ENCODE measurements around the gene MTF1.

Gene MTF1

DNA sequence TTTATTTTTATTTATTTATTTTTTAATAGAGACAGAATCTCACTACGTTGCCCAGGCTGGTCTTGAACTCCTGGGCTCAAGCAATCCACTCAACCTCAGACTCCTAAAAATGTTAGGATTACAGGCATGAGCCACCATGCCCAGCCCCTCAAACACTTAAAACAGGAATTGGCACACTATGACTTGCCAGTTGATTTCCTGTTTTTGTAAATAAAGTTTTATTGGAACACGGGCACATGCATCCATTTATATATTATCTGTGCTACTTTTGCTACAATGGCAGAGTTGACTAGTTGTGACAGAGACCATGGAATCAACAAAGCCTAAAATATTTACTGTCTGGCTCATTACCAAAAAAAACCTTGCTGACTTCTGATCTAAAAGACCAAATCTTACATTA, 35.4 kb downstream of the MTF1 start:
- ChIA-PET POLR2A (no interaction called here), CTCF (no interaction called here)
- Histone ChIP-seq H3K4me3 (ENCODE audit: low read depth, low read length) (no peak overlapping the region), H3K36me3 (ENCODE audit: control insufficient read depth in 2 of 2, insufficient read depth in 1 of 2, low read length in 2 of 2) (peaks cover 25 to 84% of the 10 kb centered on the region in 2 experiments), H3K9me3 (ENCODE audit: control insufficient read depth, insufficient read depth, low read depth, low read length) (no peaks in the 10 kb centered on the region), H3K4me1 (ENCODE audit: control insufficient read depth, insufficient read depth, low read length) (no peaks in the 10 kb centered on the region), H3K27ac (ENCODE audit: extremely low read depth, low read depth, low read length) (no peak overlapping the region)
- no peak for TF ChIP-seq ZNF654 (tag by site-specific recombination; IDR thresholded peaks at IDR 0.05; ENCODE audit: low read depth)
- no peak for TF ChIP-seq ZNF529 (tag by site-specific recombination; IDR thresholded peaks at IDR 0.05; ENCODE audit: insufficient replicate concordance)
- no peak for TF ChIP-seq ZSCAN16 (tag by site-specific recombination; IDR thresholded peaks at IDR 0.05)
- TF ChIP-seq, protein P1, sequence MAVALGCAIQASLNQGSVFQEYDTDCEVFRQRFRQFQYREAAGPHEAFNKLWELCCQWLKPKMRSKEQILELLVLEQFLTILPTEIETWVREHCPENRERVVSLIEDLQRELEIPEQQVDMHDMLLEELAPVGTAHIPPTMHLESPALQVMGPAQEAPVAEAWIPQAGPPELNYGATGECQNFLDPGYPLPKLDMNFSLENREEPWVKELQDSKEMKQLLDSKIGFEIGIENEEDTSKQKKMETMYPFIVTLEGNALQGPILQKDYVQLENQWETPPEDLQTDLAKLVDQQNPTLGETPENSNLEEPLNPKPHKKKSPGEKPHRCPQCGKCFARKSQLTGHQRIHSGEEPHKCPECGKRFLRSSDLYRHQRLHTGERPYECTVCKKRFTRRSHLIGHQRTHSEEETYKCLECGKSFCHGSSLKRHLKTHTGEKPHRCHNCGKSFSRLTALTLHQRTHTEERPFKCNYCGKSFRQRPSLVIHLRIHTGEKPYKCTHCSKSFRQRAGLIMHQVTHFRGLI (tag by site-specific recombination; IDR thresholded peaks at IDR 0.05) = no peak
- no peak for TF ChIP-seq MYNN (tag by site-specific recombination; IDR thresholded peaks at IDR 0.05; ENCODE audit: borderline replicate concordance)
- no peak for TF ChIP-seq ZXDB (tag by site-specific recombination; IDR thresholded peaks at IDR 0.05)
- no peak for TF ChIP-seq ZBTB20 (tag by site-specific recombination; IDR thresholded peaks at IDR 0.05)
- TF ChIP-seq ZNF19 (tag by site-specific recombination; IDR thresholded peaks at IDR 0.05; ENCODE audit: low read depth) = no peak
- TF ChIP-seq ZNF239 (tag by site-specific recombination; IDR thresholded peaks at IDR 0.05) = no peak
- TF ChIP-seq ZNF48 (tag by site-specific recombination; IDR thresholded peaks at IDR 0.05) = no peak
- TF ChIP-seq ZNF707 (tag by site-specific recombination; IDR thresholded peaks at IDR 0.05) = no peak

DNA sequence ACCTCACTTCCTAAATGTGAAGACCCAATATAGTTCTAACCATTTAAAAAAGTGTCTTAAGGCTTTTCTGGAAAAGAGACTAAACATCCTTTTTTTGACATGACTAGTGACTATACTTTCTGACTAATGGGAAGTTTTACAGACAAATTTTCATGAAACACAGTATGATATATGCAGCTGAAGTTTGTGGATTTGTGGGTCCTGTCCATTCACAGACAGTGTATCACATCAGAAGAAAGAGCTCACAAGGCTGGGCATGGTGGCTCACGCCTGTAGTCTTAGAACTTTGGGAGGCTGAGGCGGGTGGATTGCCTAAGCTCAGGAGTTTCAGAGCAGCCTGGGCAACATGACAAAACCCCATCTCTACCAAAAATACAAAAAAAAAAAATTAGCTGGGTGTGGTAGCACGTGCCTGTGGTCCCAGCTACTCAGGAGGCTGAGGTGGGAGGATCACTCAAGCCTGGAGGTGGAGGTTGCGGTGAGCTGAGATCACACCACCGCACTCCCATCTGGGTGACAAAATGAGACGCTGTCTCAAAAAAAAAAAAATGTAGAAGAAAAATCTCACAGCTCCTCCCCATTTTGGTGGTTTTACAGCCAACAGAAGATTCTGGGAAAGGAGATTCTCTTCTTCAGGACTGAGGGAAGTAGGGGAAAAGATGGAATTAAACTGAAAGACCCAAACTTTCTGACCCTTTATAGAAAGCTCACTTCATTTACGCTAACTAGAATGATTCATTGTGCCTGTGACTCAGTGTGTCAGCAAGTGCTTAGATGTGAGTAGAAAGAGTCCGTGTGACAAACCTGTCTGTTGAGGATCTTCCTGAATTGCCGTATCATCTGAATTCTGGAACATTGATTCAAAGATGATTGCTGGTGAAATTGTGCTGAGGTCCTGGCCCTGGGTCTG, 36.2 kb downstream of the MTF1 start:
- Histone ChIP-seq H3K9me3 (ENCODE audit: control insufficient read depth, insufficient read depth, low read depth, low read length) (no peaks in the 10 kb centered on the region), H3K4me1 (ENCODE audit: control insufficient read depth, insufficient read depth, low read length) (no peaks in the 10 kb centered on the region), H3K36me3 (ENCODE audit: control insufficient read depth in 2 of 2, insufficient read depth in 1 of 2, low read length in 2 of 2) (peaks cover 22 to 80% of the 10 kb centered on the region in 2 experiments), H3K4me3 (ENCODE audit: low read depth, low read length) (no peak overlapping the region), H3K27ac (ENCODE audit: extremely low read depth, low read depth, low read length) (no peak overlapping the region)
- CTCF ChIA-PET = interaction anchor here (0.6 to 2.2 kb wide), 2 partner anchors 37 to 518 kb away, joined by 3 to 9 read pairs; partner anchors contain the start of gene MTF1
- POLR2A ChIA-PET = interaction anchor here (0.8 kb wide), 1 partner anchor 17 kb away, joined by 4 read pairs; no protein-coding TSS in a partner anchor
- no peak for TF ChIP-seq ZFP69B (tag by site-specific recombination; IDR thresholded peaks at IDR 0.05)
- no peak for TF ChIP-seq ZNF366 (tag by site-specific recombination; conservative IDR thresholded peaks at IDR 0.05)
- no peak for TF ChIP-seq ZNF624 (tag by site-specific recombination; IDR thresholded peaks at IDR 0.05)
- no peak for TF ChIP-seq ZNF112 (tag by site-specific recombination; IDR thresholded peaks at IDR 0.05)
- TF ChIP-seq ZNF394 (tag by site-specific recombination; IDR thresholded peaks at IDR 0.05; ENCODE audit: borderline replicate concordance) = no peak
- TF ChIP-seq, protein P2, sequence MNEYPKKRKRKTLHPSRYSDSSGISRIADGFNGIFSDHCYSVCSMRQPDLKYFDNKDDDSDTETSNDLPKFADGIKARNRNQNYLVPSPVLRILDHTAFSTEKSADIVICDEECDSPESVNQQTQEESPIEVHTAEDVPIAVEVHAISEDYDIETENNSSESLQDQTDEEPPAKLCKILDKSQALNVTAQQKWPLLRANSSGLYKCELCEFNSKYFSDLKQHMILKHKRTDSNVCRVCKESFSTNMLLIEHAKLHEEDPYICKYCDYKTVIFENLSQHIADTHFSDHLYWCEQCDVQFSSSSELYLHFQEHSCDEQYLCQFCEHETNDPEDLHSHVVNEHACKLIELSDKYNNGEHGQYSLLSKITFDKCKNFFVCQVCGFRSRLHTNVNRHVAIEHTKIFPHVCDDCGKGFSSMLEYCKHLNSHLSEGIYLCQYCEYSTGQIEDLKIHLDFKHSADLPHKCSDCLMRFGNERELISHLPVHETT (tag by site-specific recombination; IDR thresholded peaks at IDR 0.05) = no peak
- no peak for TF ChIP-seq ZNF239 (tag by site-specific recombination; IDR thresholded peaks at IDR 0.05)
- no peak for TF ChIP-seq ZNF23 (tag by site-specific recombination; IDR thresholded peaks at IDR 0.05; ENCODE audit: borderline replicate concordance)
- TF ChIP-seq ZFP37 (tag by site-specific recombination; IDR thresholded peaks at IDR 0.05) = no peak
- TF ChIP-seq, protein P3, sequence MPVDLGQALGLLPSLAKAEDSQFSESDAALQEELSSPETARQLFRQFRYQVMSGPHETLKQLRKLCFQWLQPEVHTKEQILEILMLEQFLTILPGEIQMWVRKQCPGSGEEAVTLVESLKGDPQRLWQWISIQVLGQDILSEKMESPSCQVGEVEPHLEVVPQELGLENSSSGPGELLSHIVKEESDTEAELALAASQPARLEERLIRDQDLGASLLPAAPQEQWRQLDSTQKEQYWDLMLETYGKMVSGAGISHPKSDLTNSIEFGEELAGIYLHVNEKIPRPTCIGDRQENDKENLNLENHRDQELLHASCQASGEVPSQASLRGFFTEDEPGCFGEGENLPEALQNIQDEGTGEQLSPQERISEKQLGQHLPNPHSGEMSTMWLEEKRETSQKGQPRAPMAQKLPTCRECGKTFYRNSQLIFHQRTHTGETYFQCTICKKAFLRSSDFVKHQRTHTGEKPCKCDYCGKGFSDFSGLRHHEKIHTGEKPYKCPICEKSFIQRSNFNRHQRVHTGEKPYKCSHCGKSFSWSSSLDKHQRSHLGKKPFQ (tag by site-specific recombination; IDR thresholded peaks at IDR 0.05) = no peak
- TF ChIP-seq ZNF426 (tag by site-specific recombination; IDR thresholded peaks at IDR 0.05) = no peak
- TF ChIP-seq, protein P4, sequence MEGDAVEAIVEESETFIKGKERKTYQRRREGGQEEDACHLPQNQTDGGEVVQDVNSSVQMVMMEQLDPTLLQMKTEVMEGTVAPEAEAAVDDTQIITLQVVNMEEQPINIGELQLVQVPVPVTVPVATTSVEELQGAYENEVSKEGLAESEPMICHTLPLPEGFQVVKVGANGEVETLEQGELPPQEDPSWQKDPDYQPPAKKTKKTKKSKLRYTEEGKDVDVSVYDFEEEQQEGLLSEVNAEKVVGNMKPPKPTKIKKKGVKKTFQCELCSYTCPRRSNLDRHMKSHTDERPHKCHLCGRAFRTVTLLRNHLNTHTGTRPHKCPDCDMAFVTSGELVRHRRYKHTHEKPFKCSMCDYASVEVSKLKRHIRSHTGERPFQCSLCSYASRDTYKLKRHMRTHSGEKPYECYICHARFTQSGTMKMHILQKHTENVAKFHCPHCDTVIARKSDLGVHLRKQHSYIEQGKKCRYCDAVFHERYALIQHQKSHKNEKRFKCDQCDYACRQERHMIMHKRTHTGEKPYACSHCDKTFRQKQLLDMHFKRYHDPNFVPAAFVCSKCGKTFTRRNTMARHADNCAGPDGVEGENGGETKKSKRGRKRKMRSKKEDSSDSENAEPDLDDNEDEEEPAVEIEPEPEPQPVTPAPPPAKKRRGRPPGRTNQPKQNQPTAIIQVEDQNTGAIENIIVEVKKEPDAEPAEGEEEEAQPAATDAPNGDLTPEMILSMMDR (tag by site-specific recombination; IDR thresholded peaks at IDR 0.05) = no peak
- TF ChIP-seq, protein P5, sequence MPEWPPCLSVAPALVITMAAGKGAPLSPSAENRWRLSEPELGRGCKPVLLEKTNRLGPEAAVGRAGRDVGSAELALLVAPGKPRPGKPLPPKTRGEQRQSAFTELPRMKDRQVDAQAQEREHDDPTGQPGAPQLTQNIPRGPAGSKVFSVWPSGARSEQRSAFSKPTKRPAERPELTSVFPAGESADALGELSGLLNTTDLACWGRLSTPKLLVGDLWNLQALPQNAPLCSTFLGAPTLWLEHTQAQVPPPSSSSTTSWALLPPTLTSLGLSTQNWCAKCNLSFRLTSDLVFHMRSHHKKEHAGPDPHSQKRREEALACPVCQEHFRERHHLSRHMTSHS (tag by site-specific recombination; IDR thresholded peaks at IDR 0.05) = no peak
